ENCODE measurements around the gene KEL. TPM values are rescaled to one million over a fixed set of nuclear protein-coding genes. Genes with fewer than 3 reads are reported as not detected.

KEL gene
- total RNA-seq, 1 donor from 2014 or later = 0.37 TPM

DNA sequence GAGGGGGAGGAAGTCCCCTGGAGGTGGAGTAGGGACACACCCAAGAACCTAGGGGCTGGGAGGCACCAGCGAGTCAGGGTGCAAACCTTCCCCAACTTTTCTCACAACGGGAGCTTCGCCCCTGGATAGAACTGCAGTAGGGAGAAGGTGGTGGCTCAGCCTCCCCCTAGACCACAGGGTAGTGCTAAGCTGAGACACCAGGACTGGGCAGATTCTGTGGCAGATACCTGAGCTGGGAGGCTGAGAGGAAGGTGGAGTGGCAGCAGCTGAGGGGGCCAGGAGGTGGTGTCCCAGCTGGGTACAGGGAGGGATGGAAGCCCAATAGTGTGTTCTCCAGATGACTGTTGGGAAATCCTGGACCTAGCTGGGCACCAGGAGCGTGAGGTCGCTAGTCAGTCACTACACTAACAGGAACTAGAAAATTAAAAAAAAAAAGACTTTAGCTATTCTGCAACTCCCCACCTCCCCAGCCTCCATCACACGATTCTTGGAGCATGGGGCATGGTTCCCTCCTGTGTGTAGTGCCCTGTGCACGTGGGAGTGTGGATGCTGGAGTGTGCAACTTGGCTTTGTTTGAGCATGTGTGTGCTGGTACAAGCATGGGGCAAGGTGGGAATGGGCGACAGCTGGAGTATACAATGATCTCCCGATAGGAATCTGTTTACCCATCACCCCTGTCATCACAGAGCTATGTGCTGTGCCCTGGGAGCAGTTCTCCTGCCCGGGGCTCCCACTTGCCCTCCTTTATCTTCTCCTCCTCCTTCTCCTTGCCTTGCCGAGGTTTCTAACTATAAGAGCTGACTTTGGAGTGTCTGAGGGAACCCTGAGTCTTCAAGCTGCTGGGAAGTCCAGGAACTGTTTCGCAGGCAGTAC, 67.8 kb downstream of the KEL start:
- intact Hi-C loops (cut with micrococcal nuclease) = no loop called here
- DNase-seq = no peak

GRCh38 chr7:142892951-142893350, 69.2 kb downstream of the KEL start:
- Mint-ChIP-seq H3K27me3 (peaks cover 4% of the 10 kb centered on the region), H3K4me3 (no peak overlapping the region), H3K9me3 (no peaks in the 10 kb centered on the region), H3K4me1 (no peaks in the 10 kb centered on the region), H3K27ac (no peak overlapping the region), H3K36me3 (ENCODE audit: low read depth) (no peaks in the 10 kb centered on the region)
- intact Hi-C loops (cut with micrococcal nuclease) = no loop called here
- DNase-seq = no peak

More for the DNA sequence above, 67.8 kb downstream of the KEL start:
- no peaks in the 10 kb centered on the region for H3K9me3 Mint-ChIP-seq
- no peak overlapping the region for H3K4me3 Mint-ChIP-seq
- peaks cover 4% of the 10 kb centered on the region for H3K27me3 Mint-ChIP-seq
- H3K4me1 Mint-ChIP-seq = no peaks in the 10 kb centered on the region
- H3K36me3 Mint-ChIP-seq (ENCODE audit: low read depth) = no peaks in the 10 kb centered on the region
- H3K27ac Mint-ChIP-seq = no peak overlapping the region

DNA sequence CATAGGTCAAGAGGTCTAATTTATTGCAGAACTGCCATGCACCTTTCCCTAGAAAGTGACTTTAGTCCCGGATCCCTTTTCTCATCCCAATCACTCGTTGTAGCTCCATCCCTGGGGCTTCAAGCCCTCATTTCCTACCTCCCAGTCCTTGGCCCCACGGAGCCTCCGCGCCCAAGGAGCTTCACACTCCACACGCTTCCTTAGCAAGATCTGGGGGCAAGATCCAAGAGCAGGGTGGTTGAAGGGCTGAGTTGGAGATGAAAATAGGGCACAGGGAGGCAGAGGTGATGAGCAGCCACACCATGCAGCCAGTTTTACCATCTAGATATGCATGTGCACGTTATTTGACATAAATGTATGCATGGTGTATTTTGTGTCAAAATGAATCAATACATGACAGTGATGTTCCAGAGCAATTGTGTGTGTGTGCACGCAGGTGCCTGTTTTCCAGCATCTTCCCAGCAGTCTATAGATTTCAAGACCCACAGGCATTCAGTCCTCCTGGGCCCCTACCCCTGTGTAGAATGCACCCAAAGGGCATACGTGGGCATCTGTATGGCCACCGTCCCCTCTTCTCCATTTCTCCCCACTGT, 70.6 kb downstream of the KEL start:
- H3K4me1 Mint-ChIP-seq = no peaks in the 10 kb centered on the region
- H3K9me3 Mint-ChIP-seq = no peaks in the 10 kb centered on the region
- no peak overlapping the region for H3K27ac Mint-ChIP-seq
- no peak overlapping the region for H3K4me3 Mint-ChIP-seq
- H3K27me3 Mint-ChIP-seq = no peaks in the 10 kb centered on the region
- intact Hi-C loops (cut with micrococcal nuclease) = no loop called here
- DNase-seq = no peak
- no peaks in the 10 kb centered on the region for H3K36me3 Mint-ChIP-seq (ENCODE audit: low read depth)

Other genes with a start within 250 kb of the KEL start
- not detected in 2 replicates for gene PRSS1, start 212.9 kb downstream of the KEL start, total RNA-seq
- gene PRSS2, start 191.4 kb downstream of the KEL start, total RNA-seq = not detected in 2 replicates
- 5.9 and 7.3 TPM in 2 replicates for gene EPHB6, start 107.3 kb downstream of the KEL start, total RNA-seq
- gene TRPV6, start 76.6 kb downstream of the KEL start, total RNA-seq = not detected in 2 replicates
- gene TRPV5, start 28.6 kb downstream of the KEL start, total RNA-seq = not detected in 2 replicates
- not detected in 2 replicates for gene LLCFC1, start 22.9 kb downstream of the KEL start, total RNA-seq
- not detected in 2 replicates for gene OR9A2, start 64.8 kb upstream of the KEL start, total RNA-seq
- gene OR6V1, start 90.0 kb upstream of the KEL start, total RNA-seq = not detected in 2 replicates
- gene PIP, start 169.7 kb upstream of the KEL start, total RNA-seq = not detected in 2 replicates
- gene TAS2R39, start 221.1 kb upstream of the KEL start, total RNA-seq = not detected in 2 replicates